Left colon (tissue), 2 donors: ENCODE data around the gene L3HYPDH. TPM values are rescaled to one million over a fixed set of nuclear protein-coding genes. Genes with fewer than 3 reads are reported as not detected.

Experiments
- ATAC-seq: fragments of 200-7000 bp; cut with Tn5 transposase; one replicate; pipeline ENCODE4 v1.9.1; 2020; ENCODE audit warnings: mild to moderate bottlenecking, moderate library complexity
- DNase-seq, 2 donors: peaks; one replicate each; pipeline ENCODE4 v3.0.0-alpha.2; 2020
- intact Hi-C, 2 donors: fragments of 100-400 bp; cut with DNase I in 1 of 2; cut with micrococcal nuclease in 1 of 2; formaldehyde crosslinking; loops; one replicate each; pipeline versions ENCODE4 v1.11.2 to v1.14.0; 2022; cut with DNase I, micrococcal nuclease
- total RNA-seq, 2 donors: library from RNA; stranded (reverse); fragmentation: NEBNext Ultra II Directional; extraction: Animal tissue kit (Norgen Biotek cat#: 25700); gene quantifications; one replicate each; pipeline ENCODE4 v1.2.1, GENCODE V29; 2021
- donor health status: DM: no; HTN: no; CAD: no.
- donor health status: DM: yes; HTN: yes; CAD: no.

Gene L3HYPDH
- total RNA-seq, 2 donors from 2014 or later = 13.6 to 16.9 TPM

- ATAC-seq (no peak), DNase-seq (no peak)
- intact Hi-C loops = no loop called here
Observed at GRCh38 chr14:59438195-59438647, 46.0 kb downstream of the L3HYPDH start.

GRCh38 chr14:59435987-59436386 is 48.2 kb downstream of the L3HYPDH start:
- no peak for DNase-seq
- intact Hi-C loops = no loop called here
- ATAC-seq = no peak

- no peak for ATAC-seq
- intact Hi-C loops = no loop called here
- no peak for DNase-seq
Observed at GRCh38 chr14:59435101-59435500, 49.1 kb downstream of the L3HYPDH start.

- ATAC-seq = no peak
- intact Hi-C loops = no loop called here
- DNase-seq = no peak
Observed at GRCh38 chr14:59429790-59430189, 54.4 kb downstream of the L3HYPDH start.

GRCh38 chr14:59428581-59429012 is 55.6 kb downstream of the L3HYPDH start:
- DNase-seq = no peak
- no peak for ATAC-seq
- intact Hi-C loops = no loop called here

GRCh38 chr14:59427653-59428580 is 56.3 kb downstream of the L3HYPDH start:
- intact Hi-C loops = no loop called here
- DNase-seq (no peak), ATAC-seq (no peak)

- ATAC-seq = no peak
- intact Hi-C loops = no loop called here
- no peak for DNase-seq
Observed at GRCh38 chr14:59425322-59425935, 58.8 kb downstream of the L3HYPDH start.

- DNase-seq (no peak), ATAC-seq (no peak)
- intact Hi-C loops = no loop called here
Observed at GRCh38 chr14:59424341-59425071, 59.7 kb downstream of the L3HYPDH start.

Other genes with a start within 250 kb of the L3HYPDH start
- 1 to 10 TPM; 1.5 to 2.0 TPM for gene GPR135, start 19.0 kb downstream of the L3HYPDH start, total RNA-seq
- 10 to 100 TPM; 33.6 to 40.8 TPM for gene JKAMP, start 109 bp upstream of the L3HYPDH start, total RNA-seq
- gene CCDC175, start 92.4 kb upstream of the L3HYPDH start, total RNA-seq = under 1 TPM; 0.42 to 0.79 TPM